GM23338 (cell line): ENCODE results near the gene TAS2R9. TPM values are rescaled to one million over a fixed set of nuclear protein-coding genes. Genes with fewer than 3 reads are reported as not detected.

Experiments
- ATAC-seq: fragments of 200-7000 bp; cut with Tn5 transposase; 3 replicates; pipeline ENCODE4 v1.9.1; 2020
- DNase-seq: peaks from one replicate; pipeline ENCODE4 v3.0.0-alpha.2; 2015; ENCODE audit warnings: low spot score
- H2AFZ ChIP-seq: fragments of 200-600 bp; sonication (generic); 2 replicates; pipeline ENCODE4 v1.8.0; 2016; ENCODE audit warnings: antibody characterized with exemption, mild to moderate bottlenecking, moderate library complexity
- H3F3A ChIP-seq: fragments of 200-600 bp; sonication (generic); replicated peaks from 2 replicates; pipeline ENCODE4 v1.8.0; 2017; ENCODE audit warnings: antibody characterized with exemption, mixed run types, low read depth
- H3K27ac ChIP-seq: fragments of 200-600 bp; sonication (generic); 2 replicates; pipeline ENCODE4 v1.6.1; 2016; ENCODE audit warnings: low read depth
- H3K27me3 ChIP-seq: fragments of 200-600 bp; sonication (generic); 2 replicates; pipeline ENCODE4 v1.8.0; 2016; ENCODE audit warnings: mild to moderate bottlenecking, mixed run types, moderate library complexity; ENCODE audit not compliant: insufficient read depth
- H3K36me3 ChIP-seq: fragments of 200-600 bp; sonication (generic); 2 replicates; pipeline ENCODE4 v1.8.0; 2016; ENCODE audit warnings: mild to moderate bottlenecking; ENCODE audit not compliant: insufficient read depth
- H3K4me1 ChIP-seq: fragments of 200-600 bp; sonication (generic); 2 replicates; pipeline ENCODE4 v1.8.0; 2016; ENCODE audit warnings: mild to moderate bottlenecking, moderate library complexity; ENCODE audit not compliant: insufficient read depth
- H3K4me2 ChIP-seq: fragments of 200-600 bp; sonication (generic); 2 replicates; pipeline ENCODE4 v1.7.1; 2017; ENCODE audit warnings: mixed run types
- H3K4me3 ChIP-seq: fragments of 200-600 bp; sonication (generic); 2 replicates; pipeline ENCODE4 v1.6.1; 2016; ENCODE audit warnings: mixed run types
- H3K79me2 ChIP-seq: fragments of 200-600 bp; sonication (generic); replicated peaks from 2 replicates; pipeline ENCODE4 v1.8.0; 2017; ENCODE audit warnings: mild to moderate bottlenecking; ENCODE audit not compliant: insufficient read depth
- H3K9me2 ChIP-seq: fragments of 200-600 bp; sonication (generic); 2 replicates; pipeline ENCODE4 v1.8.0; 2017; ENCODE audit not compliant: insufficient read depth
- H4K20me1 ChIP-seq: fragments of 200-600 bp; sonication (generic); replicated peaks from 2 replicates; pipeline ENCODE4 v1.8.0; 2017; ENCODE audit warnings: mild to moderate bottlenecking; ENCODE audit not compliant: insufficient read depth
- H3K27ac Mint-ChIP-seq: 2 replicates; pipeline ENCODE4 v1.8.0; 2020; ENCODE audit warnings: inconsistent platforms, mild to moderate bottlenecking, moderate library complexity, mixed read lengths
- H3K27me3 Mint-ChIP-seq: 3 replicates; pipeline ENCODE4 v1.8.0; 2022; ENCODE audit warnings: low read depth, mild to moderate bottlenecking, moderate library complexity, mixed read lengths, inconsistent platforms; ENCODE audit not compliant: insufficient read depth, poor library complexity
- H3K36me3 Mint-ChIP-seq: 3 replicates; pipeline ENCODE4 v1.8.0; 2021; ENCODE audit warnings: low read depth, mild to moderate bottlenecking, inconsistent platforms, moderate library complexity, mixed read lengths
- H3K4me1 Mint-ChIP-seq: 3 replicates; pipeline ENCODE4 v1.8.0; 2020; ENCODE audit warnings: mild to moderate bottlenecking, inconsistent platforms, mixed read lengths
- H3K4me3 Mint-ChIP-seq: 3 replicates; pipeline ENCODE4 v1.8.0; 2021; ENCODE audit warnings: moderate library complexity, mild to moderate bottlenecking, inconsistent platforms, mixed read lengths
- H3K9me3 Mint-ChIP-seq: 3 replicates; pipeline ENCODE4 v1.8.0; 2020; ENCODE audit warnings: moderate library complexity, mild to moderate bottlenecking, inconsistent platforms, mixed read lengths
- CREB1 ChIP-seq: fragments of 250-450 bp; sonication (Bioruptor Pico); IDR thresholded peaks from 2 replicates; pipeline ENCODE4 v1.5.0; 2020; ENCODE audit warnings: low read depth, mild to moderate bottlenecking, moderate library complexity
- ETS1 ChIP-seq: IDR thresholded peaks from 2 replicates; pipeline ENCODE4 v1.6.1; 2016; ENCODE audit warnings: antibody characterized with exemption
- EZH2phosphoT487 ChIP-seq: fragments of 200-600 bp; sonication (generic); IDR thresholded peaks from one replicate; pipeline ENCODE4 v1.8.1; 2018; ENCODE audit warnings: antibody characterized with exemption; ENCODE audit not compliant: unreplicated experiment
- JUNB ChIP-seq: IDR thresholded peaks from one replicate; pipeline ENCODE4 v1.6.1; 2016; ENCODE audit warnings: antibody characterized with exemption; ENCODE audit not compliant: unreplicated experiment
- POLR2AphosphoS5 ChIP-seq: IDR thresholded peaks from 2 replicates; pipeline ENCODE4 v1.6.1; 2016; ENCODE audit warnings: antibody characterized with exemption, low read depth
- REST ChIP-seq: IDR thresholded peaks from one replicate; pipeline ENCODE4 v1.6.1; 2018; ENCODE audit warnings: antibody characterized with exemption; ENCODE audit not compliant: unreplicated experiment
- STAT1 ChIP-seq: IDR thresholded peaks from one replicate; pipeline ENCODE4 v1.6.1; 2016; ENCODE audit warnings: antibody characterized with exemption; ENCODE audit not compliant: unreplicated experiment
- ZNF462 ChIP-seq: fragments of 250-450 bp; sonication (Bioruptor Pico); IDR thresholded peaks from 2 replicates; pipeline ENCODE4 v1.5.0; 2020; ENCODE audit warnings: mild to moderate bottlenecking, moderate library complexity
- polyA plus RNA-seq: library from polyadenylated mRNA; unstranded; fragments of >200 nt; fragmentation: Nextera tagmentation; extraction: Ambion mirVana; gene quantifications from 2 replicates; pipeline ENCODE4 v1.2.1, GENCODE V29; 2016
- total RNA-seq: library from RNA; depleted of rRNA; stranded (reverse); fragments of >200 nt; shearing (Covaris generic); gene quantifications from 2 replicates; pipeline ENCODE4 v1.2.3, GENCODE V29; 2014

TAS2R9 gene
- total and polyA plus RNA-seq, 2 experiments from 2014 or later: not detected

- H3K4me1 Mint-ChIP-seq: no peaks in the 10 kb centered on the region
- Histone ChIP-seq H3K27me3 (no peaks in the 10 kb centered on the region), H3K4me1 (no peaks in the 10 kb centered on the region), H3K9me2 (peaks cover 8% of the 10 kb centered on the region; the same call in 1 of the 2 replicates), H3K4me2 (no peak overlapping the region), H2AFZ (no peak overlapping the region), H3F3A (no peaks in the 10 kb centered on the region), H3K4me3 (no peak overlapping the region), H3K36me3 (peaks cover 9% of the 10 kb centered on the region), H3K27ac (no peak overlapping the region), H3K79me2 (no peaks in the 10 kb centered on the region), H4K20me1 (no peaks in the 10 kb centered on the region; the same call in 1 of the 2 replicates)
- peaks cover 48% of the 10 kb centered on the region for H3K36me3 Mint-ChIP-seq
- TF ChIP-seq CREB1 (CRISPR knock-in tag) (no peak), JUNB (no peak), STAT1 (no peak), POLR2AphosphoS5 (no peak), ETS1 (no peak), REST (no peak), ZNF462 (CRISPR knock-in tag) (no peak), EZH2phosphoT487 (no peak)
- no peak overlapping the region for H3K4me3 Mint-ChIP-seq
- no peak for ATAC-seq
- H3K9me3 Mint-ChIP-seq: peaks cover 38% of the 10 kb centered on the region
- peaks cover 2% of the 10 kb centered on the region for H3K27me3 Mint-ChIP-seq
- no peak for DNase-seq
- no peak overlapping the region for H3K27ac Mint-ChIP-seq
Measured at GRCh38 chr12:10855807-10856206, 45.8 kb upstream of the TAS2R9 start.
